ENCODE results near the gene CHAD.
"Not testable (repeated sequence)": the region's sequence is repeated elsewhere in the genome, so short reads cannot be mapped to it uniquely, and the experiment has no call there.

Gene CHAD

GRCh38 chr17:50452630-50453300 is 15.9 kb downstream of the CHAD start:
- DNase-seq: no peak

GRCh38 chr17:50451943-50452629 is 16.6 kb downstream of the CHAD start:
- DNase-seq: no peak

- DNase-seq: no peak
Observed at GRCh38 chr17:50448643-50449042, 20.0 kb downstream of the CHAD start.

- DNase-seq: no peak
Observed at GRCh38 chr17:50447870-50448595, 20.6 kb downstream of the CHAD start.

GRCh38 chr17:50445730-50446325 is 22.9 kb downstream of the CHAD start:
- no peak for DNase-seq

- no peak for DNase-seq
Observed at GRCh38 chr17:50444841-50445715, 23.6 kb downstream of the CHAD start.

GRCh38 chr17:50443505-50443974 is 25.1 kb downstream of the CHAD start:
- DNase-seq: no peak

- no peak for DNase-seq
Observed at GRCh38 chr17:50440838-50441829, 27.5 kb downstream of the CHAD start.

- DNase-seq: no peak
Observed at GRCh38 chr17:50440172-50440837, 28.4 kb downstream of the CHAD start.

- DNase-seq: no peak
Observed at GRCh38 chr17:50439008-50439407, 29.7 kb downstream of the CHAD start.

- no peak for DNase-seq
Observed at GRCh38 chr17:50437409-50437808, 31.3 kb downstream of the CHAD start.

- no peak for DNase-seq
Observed at GRCh38 chr17:50432125-50432762, 36.4 kb downstream of the CHAD start.

GRCh38 chr17:50430821-50431618 is 37.7 kb downstream of the CHAD start:
- DNase-seq: no peak

GRCh38 chr17:50429793-50430192 is 38.9 kb downstream of the CHAD start:
- no peak for DNase-seq

- no peak for DNase-seq
Observed at GRCh38 chr17:50428831-50429424, 39.8 kb downstream of the CHAD start.

- not testable (repeated sequence) for DNase-seq
Observed at GRCh38 chr17:50428126-50428525, 40.6 kb downstream of the CHAD start.

GRCh38 chr17:50426814-50427787 is 41.6 kb downstream of the CHAD start:
- peak; percentile 27 for DNase-seq

- DNase-seq: no peak
Observed at GRCh38 chr17:50426472-50426782, 42.3 kb downstream of the CHAD start.

Data from activated naive CD4-positive, alpha-beta T cell treated with Interleukin-2 at 50 U/mL for 16 hours (primary cell).